NCI-H526 treated with DMSO at 0.1 percent for 48 hours (cell line): ENCODE measurements around the gene GIMAP7.
"Not testable (repeated sequence)": the region's sequence is repeated elsewhere in the genome, so short reads cannot be mapped to it uniquely, and the experiment has no call there.

Experiments
- DNase-seq: peaks from one replicate; lab custom pipeline; 2025; lab: John Stamatoyannopoulos, UW

The GIMAP7 gene

GRCh38 chr7:150514748-150515222, at the start of gene GIMAP7:
Gene GIMAP7 (plus strand): TSS chr7:150514872. CDS start chr7:150519975, 5,103 bp downstream.
- DNase-seq: no peak

GRCh38 chr7:150464962-150465361, 49.7 kb upstream of the GIMAP7 start:
- no peak for DNase-seq

- DNase-seq: no peak
Observed at GRCh38 chr7:150465414-150465813, 49.3 kb upstream of the GIMAP7 start.

GRCh38 chr7:150466477-150466876, 48.2 kb upstream of the GIMAP7 start:
- no peak for DNase-seq

- no peak for DNase-seq
Observed at GRCh38 chr7:150468241-150468640, 46.4 kb upstream of the GIMAP7 start.

- DNase-seq: no peak
Observed at GRCh38 chr7:150471886-150472285, 42.8 kb upstream of the GIMAP7 start.

- no peak for DNase-seq
Observed at GRCh38 chr7:150473902-150474301, 40.8 kb upstream of the GIMAP7 start.

- DNase-seq: no peak
Observed at GRCh38 chr7:150476285-150476684, 38.4 kb upstream of the GIMAP7 start.

GRCh38 chr7:150476819-150477631, 37.6 kb upstream of the GIMAP7 start:
- no peak for DNase-seq

- DNase-seq: no peak
Observed at GRCh38 chr7:150479023-150479716, 35.5 kb upstream of the GIMAP7 start.

GRCh38 chr7:150481186-150481920, 33.3 kb upstream of the GIMAP7 start:
- DNase-seq: no peak

GRCh38 chr7:150481922-150482321, 32.8 kb upstream of the GIMAP7 start:
- no peak for DNase-seq

- not testable (repeated sequence) for DNase-seq
Observed at GRCh38 chr7:150483514-150483913, 31.2 kb upstream of the GIMAP7 start.

- not testable (repeated sequence) for DNase-seq
Observed at GRCh38 chr7:150484071-150484470, 30.6 kb upstream of the GIMAP7 start.

- no peak for DNase-seq
Observed at GRCh38 chr7:150487625-150488024, 27.0 kb upstream of the GIMAP7 start.

GRCh38 chr7:150489782-150490181, 24.9 kb upstream of the GIMAP7 start:
- DNase-seq: no peak

- not testable (repeated sequence) for DNase-seq
Observed at GRCh38 chr7:150493442-150493841, 21.2 kb upstream of the GIMAP7 start.

- no peak for DNase-seq
Observed at GRCh38 chr7:150502519-150502918, 12.2 kb upstream of the GIMAP7 start.

GRCh38 chr7:150503155-150503554, 11.5 kb upstream of the GIMAP7 start:
- DNase-seq: no peak

- no peak for DNase-seq
Observed at GRCh38 chr7:150503581-150503980, 11.1 kb upstream of the GIMAP7 start.

GRCh38 chr7:150507947-150508602, 6.6 kb upstream of the GIMAP7 start:
- no peak for DNase-seq

- no peak for DNase-seq
Observed at GRCh38 chr7:150511048-150511447, 3.6 kb upstream of the GIMAP7 start.
